Stimulated activated naive B cell treated with anti-CD40 and anti-IgM and Interleukin-4, amounts not matched to agents 10 μg/mL and 1 μg/mL and 100 μg/mL, for 72 hours (primary cell): Measurements from ENCODE around the gene SPATA16.
"Not testable (repeated sequence)": the region's sequence is repeated elsewhere in the genome, so short reads cannot be mapped to it uniquely, and the experiment has no call there.

Experiments used
- ATAC-seq, 2 donors: fragments of 150-1000 bp; cut with Tn5 transposase; replicated peaks; 2 replicates each; pipeline ENCODE4 v1.10.0; 2021; ENCODE audit warnings: moderate library complexity in 1 of 2
- DNase-seq: peaks from one replicate; pipeline ENCODE4 v3.0.0; 2021
- H3K27ac Mint-ChIP-seq: one replicate; pipeline ENCODE4 v1.8.0; 2022; ENCODE audit warnings: mild to moderate bottlenecking, mixed read lengths
- H3K27me3 Mint-ChIP-seq, 2 donors: one replicate each; pipeline ENCODE4 v1.8.0; 2022; ENCODE audit warnings: mixed read lengths in 2 of 2
- H3K36me3 Mint-ChIP-seq, 2 donors: one replicate each; pipeline ENCODE4 v1.8.0; 2022; ENCODE audit warnings: mixed read lengths in 2 of 2, mild to moderate bottlenecking in 1 of 2
- H3K4me1 Mint-ChIP-seq, 2 donors: one replicate each; pipeline ENCODE4 v1.8.0; 2022; ENCODE audit warnings: mixed read lengths in 2 of 2, mild to moderate bottlenecking in 1 of 2
- H3K4me3 Mint-ChIP-seq, 2 donors: one replicate each; pipeline ENCODE4 v1.8.0; 2022; ENCODE audit warnings: mild to moderate bottlenecking in 2 of 2, mixed read lengths in 2 of 2, moderate library complexity in 1 of 2
- H3K9me3 Mint-ChIP-seq, 2 donors: one replicate each; pipeline ENCODE4 v1.8.0; 2022; ENCODE audit warnings: mixed read lengths in 2 of 2, mild to moderate bottlenecking in 1 of 2

SPATA16 gene

DNA sequence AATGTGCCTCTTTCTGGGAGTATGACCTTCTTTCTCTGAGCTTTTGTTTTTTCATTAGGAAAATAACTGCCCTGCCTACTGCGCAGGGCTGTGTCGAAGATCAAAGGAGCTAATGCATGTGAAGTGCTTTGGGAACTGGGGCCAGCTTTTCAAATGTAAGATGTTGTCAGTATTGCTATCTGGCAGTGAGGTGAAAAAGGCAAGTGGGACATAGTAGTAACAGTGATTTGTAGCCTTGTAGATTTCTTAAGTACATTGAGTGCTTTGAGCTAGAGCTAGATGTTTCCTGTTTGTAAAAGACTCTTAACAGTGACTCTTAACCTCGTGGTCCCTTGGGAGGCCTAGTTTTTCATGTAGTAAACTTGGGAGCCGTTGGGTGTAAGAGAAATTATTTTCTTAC is 264.0 kb downstream of the SPATA16 start:
- Mint-ChIP-seq H3K4me1 (peaks cover 2 to 13% of the 10 kb centered on the region in 2 donors), H3K27ac (no peak overlapping the region), H3K9me3 (peaks cover 17 to 20% of the 10 kb centered on the region in 2 donors), H3K36me3 (peaks cover 3 to 7% of the 10 kb centered on the region in 2 donors), H3K27me3 (no peaks in the 10 kb centered on the region), H3K4me3 (no peak overlapping the region)
- no peak for ATAC-seq
- no peak for DNase-seq

DNA sequence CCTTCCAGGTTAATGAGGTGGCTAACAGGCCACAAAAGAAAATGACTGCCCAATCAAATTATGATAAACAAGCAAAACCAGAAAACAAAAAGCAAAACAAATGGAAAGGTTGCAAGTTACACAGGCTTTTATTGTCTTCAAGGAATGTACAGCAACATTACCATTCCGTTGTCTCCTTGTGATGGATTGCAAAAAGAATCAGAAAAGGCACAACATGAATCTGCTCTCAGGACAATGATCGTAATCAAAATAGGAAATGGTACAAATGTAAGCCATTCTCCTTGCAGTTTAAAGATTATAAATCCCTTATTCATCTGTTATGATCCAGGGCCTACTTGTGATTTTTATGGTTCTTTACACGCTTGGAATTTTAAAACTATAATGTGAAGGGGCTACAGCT is 264.7 kb downstream of the SPATA16 start:
- Mint-ChIP-seq H3K27me3 (no peaks in the 10 kb centered on the region), H3K36me3 (peaks cover 3 to 7% of the 10 kb centered on the region in 2 donors), H3K4me1 (peaks cover 2 to 13% of the 10 kb centered on the region in 2 donors), H3K9me3 (peaks cover 14 to 15% of the 10 kb centered on the region in 2 donors), H3K4me3 (no peak overlapping the region), H3K27ac (no peak overlapping the region)
- ATAC-seq = no peak
- DNase-seq = no peak

DNA sequence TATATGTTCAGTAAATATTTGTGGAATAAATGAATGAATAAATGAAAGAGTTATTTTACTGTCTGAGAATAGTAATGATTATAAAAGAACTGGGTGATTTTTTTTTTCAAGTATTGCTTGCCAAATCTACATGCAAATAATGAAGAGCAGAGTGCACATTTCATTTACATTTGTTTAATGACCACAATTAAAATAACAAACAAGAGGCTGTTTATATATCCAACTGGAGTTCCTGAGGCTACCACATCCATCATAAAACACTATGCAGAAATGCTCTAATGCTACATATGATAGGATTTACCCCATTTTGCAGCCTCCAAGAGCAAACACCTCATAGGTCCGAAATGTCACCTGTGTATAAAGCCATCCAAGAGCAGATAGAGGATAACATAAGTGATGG is 266.0 kb downstream of the SPATA16 start:
- ATAC-seq = no peak
- Mint-ChIP-seq H3K9me3 (peaks cover 10% of the 10 kb centered on the region in 2 donors), H3K4me3 (no peak overlapping the region), H3K36me3 (peaks cover 3% of the 10 kb centered on the region in 2 donors), H3K27me3 (no peaks in the 10 kb centered on the region), H3K27ac (no peak overlapping the region), H3K4me1 (peaks cover 2 to 13% of the 10 kb centered on the region in 2 donors)
- no peak for DNase-seq

DNA sequence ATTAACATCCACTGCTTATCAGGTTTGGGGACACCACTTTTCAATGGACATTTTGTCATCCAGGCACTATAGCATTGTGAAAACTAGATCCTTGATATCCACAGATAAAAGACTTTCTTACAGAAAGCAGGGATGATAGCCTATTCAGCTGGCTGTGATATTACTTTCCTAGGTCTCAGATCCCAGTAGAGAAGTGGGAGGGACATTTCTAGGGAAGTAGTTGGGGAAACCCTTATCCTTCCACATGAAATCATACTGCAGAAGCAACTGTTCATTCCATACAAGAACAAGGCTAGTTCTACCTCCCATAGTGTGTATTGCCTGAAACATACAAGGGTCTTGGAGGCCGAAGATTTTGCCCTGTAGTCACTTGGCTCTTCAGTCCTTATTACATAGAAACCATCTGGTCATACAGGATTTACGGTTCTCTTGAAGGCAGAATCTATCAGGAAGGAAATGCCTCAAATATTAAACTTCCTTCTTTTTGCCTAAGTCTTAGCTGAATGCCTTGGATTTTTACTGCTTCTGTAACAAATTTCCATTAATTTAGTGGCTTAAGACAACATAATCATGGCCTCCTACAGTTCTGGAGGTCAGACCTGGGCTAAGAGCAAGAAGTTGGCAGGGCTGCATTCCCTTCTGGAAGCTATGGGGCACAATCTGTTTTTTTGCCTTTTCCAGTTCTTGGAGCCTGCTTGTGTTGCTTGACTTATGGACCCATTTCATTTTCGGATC is 271.1 kb downstream of the SPATA16 start:
- H3K27ac Mint-ChIP-seq = no peak overlapping the region
- no peaks in the 10 kb centered on the region for H3K4me1 Mint-ChIP-seq
- no peak for ATAC-seq
- no peak for DNase-seq
- H3K27me3 Mint-ChIP-seq = no peaks in the 10 kb centered on the region
- H3K4me3 Mint-ChIP-seq = no peak overlapping the region
- no peaks in the 10 kb centered on the region for H3K9me3 Mint-ChIP-seq
- H3K36me3 Mint-ChIP-seq = no peaks in the 10 kb centered on the region

DNA sequence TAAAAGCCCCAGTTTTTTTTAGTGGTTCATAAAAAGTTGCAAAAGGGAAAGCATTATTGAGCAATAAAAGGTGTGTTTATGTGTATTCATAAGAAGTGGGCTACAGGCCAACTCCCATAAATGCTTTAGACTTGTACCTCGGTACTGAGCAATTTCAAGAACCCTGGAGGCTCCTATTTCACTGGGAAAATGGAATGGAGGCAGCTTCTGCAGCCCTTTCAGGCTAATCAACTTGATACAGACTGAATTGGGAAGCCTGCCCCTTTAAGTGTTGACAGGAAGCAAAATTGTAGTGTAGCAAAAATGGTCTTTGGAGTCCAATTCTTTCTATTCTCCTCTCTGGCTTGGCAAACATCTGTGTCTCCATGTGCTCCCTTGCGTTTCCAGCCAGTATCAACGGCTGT is 271.7 kb downstream of the SPATA16 start:
- no peaks in the 10 kb centered on the region for H3K36me3 Mint-ChIP-seq
- ATAC-seq (no peak), DNase-seq (no peak)
- no peak overlapping the region for H3K27ac Mint-ChIP-seq
- no peaks in the 10 kb centered on the region for H3K9me3 Mint-ChIP-seq
- H3K4me3 Mint-ChIP-seq = no peak overlapping the region
- no peaks in the 10 kb centered on the region for H3K4me1 Mint-ChIP-seq
- no peaks in the 10 kb centered on the region for H3K27me3 Mint-ChIP-seq

DNA sequence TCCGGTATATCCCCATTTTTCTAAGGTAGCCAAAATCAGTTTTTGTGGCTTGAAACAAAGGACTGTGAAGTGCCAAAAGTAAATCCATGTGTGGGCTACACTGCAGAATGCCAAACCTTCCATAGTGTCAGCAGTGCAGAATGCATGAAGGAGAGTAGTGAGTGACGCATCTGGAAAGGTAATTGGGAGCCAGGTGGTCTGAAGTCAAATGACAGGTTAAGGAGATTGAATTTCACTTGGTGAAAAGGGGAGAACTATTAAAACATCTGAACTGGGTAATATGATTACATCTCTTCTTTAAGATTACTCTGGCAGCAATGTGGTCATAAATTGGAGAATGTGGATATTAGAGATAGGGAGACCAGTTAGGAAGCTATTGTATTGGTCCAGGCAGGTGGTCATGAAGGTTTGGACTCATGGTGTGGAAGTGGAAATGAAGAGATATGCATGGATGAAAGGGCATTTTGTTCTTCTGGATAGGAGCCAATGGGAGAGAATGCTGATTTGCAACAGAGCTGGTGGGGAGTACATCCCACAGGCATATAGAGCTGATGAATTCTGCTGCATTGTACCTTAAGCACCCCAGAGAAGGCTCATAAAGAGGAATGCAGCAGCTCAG is 272.3 kb downstream of the SPATA16 start:
- Mint-ChIP-seq H3K27me3 (no peaks in the 10 kb centered on the region), H3K27ac (no peak overlapping the region), H3K4me3 (no peak overlapping the region), H3K9me3 (no peaks in the 10 kb centered on the region), H3K4me1 (no peaks in the 10 kb centered on the region), H3K36me3 (no peaks in the 10 kb centered on the region)
- DNase-seq (no peak), ATAC-seq (no peak)

DNA sequence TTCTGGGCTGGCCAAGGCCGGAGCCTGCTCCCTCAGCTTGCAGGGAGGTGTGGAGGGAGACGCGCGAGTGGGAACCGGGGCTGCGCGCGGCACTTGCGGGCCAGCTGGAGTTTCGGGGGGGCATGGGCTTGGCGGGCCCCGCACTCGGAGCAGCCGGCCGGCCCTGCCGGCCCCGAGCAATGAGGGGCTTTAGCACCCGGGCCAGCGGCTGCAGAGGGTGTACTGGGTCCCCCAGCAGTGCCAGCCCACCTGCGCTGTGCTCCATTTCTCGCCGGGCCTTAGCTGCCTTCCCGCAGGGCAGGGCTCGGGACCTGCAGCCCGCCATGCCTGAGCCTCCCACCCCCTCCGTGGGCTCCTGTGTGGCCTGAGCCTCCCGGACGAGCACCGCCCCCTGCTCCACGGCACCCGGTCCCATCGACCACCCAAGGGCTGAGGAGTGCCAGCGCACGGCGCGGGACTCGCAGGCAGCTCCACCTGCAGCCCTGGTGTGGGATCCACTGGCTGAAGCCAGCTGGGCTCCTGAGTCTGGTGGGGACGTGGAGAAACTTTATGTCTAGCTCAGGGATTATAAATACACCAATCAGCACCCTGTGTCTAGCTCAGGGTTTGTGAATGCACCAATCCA is 274.2 kb downstream of the SPATA16 start:
- ATAC-seq, DNase-seq, H3K27me3 Mint-ChIP-seq, H3K4me1 Mint-ChIP-seq, H3K27ac Mint-ChIP-seq, H3K9me3 Mint-ChIP-seq, H3K36me3 Mint-ChIP-seq, H3K4me3 Mint-ChIP-seq: not testable (repeated sequence)

DNA sequence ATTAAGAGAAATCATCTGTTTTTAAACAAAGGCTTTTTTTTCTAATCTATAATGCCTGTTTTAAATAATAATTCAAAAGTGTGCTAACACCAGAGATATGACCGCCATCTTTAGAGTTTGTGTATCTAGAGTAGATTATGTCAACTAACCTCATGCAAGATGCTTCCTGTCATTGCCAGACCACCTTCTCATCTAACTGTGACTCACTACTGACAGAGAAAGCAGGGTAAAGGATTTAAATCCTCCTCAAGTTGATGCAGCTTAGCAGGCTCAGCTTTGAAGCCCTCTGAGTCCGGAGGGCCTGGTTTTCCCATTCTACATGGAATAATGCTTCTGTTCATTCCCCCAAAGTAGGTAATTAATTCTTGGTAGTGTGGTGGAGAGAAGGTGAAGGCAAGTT is 282.0 kb downstream of the SPATA16 start:
- ATAC-seq (no peak), DNase-seq (no peak)
- H3K4me3 Mint-ChIP-seq = no peak overlapping the region
- H3K4me1 Mint-ChIP-seq = no peaks in the 10 kb centered on the region
- H3K27me3 Mint-ChIP-seq = no peaks in the 10 kb centered on the region
- no peaks in the 10 kb centered on the region for H3K9me3 Mint-ChIP-seq
- H3K36me3 Mint-ChIP-seq = no peaks in the 10 kb centered on the region
- H3K27ac Mint-ChIP-seq = no peak overlapping the region

DNA sequence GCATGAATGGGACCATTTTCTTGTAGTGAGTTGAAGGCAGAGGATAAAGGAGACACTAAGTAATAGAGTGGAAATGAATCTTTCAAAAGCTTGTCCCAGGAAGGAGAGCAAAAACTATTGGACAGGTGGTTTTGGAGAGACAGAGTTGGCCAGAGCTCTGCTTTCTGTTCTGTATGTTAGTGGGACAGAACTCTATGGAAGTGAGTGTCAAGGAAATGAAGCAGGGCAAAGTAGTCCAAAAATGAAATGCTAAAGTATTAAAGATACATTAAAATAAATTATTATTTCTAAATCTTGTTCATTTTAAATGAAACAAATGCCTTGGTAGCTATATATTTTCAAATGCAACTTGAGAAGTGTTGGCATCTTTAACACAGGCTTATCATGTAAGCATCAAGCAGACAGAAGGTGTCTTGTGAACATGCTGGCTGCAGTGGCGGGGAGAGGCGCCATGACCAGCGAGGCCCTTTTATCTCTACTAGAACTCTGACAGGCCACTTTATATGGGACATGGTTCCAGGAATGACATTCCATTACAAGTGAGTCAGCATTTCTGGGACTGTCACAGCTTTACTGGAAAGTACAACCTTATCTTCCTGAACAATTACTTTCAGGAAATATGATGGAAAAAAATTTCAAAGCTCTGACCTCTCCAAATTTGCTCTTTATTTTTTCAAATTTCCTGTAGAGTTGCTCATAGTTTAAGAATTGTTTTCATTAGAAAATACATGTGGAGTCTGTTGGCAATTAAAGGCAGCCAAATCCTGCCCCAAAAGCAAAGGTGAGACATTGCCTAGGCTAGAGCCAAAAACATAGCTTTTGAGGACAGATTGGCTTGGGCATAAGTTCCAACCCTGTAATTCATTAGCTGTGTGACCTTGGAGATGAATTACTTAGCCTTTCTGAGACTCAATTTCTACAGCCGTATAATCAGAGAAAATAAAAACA is 284.0 kb downstream of the SPATA16 start:
- DNase-seq = no peak
- no peaks in the 10 kb centered on the region for H3K27me3 Mint-ChIP-seq
- no peak for ATAC-seq
- no peaks in the 10 kb centered on the region for H3K9me3 Mint-ChIP-seq
- no peak overlapping the region for H3K4me3 Mint-ChIP-seq
- H3K27ac Mint-ChIP-seq = no peak overlapping the region
- H3K36me3 Mint-ChIP-seq = no peaks in the 10 kb centered on the region
- H3K4me1 Mint-ChIP-seq = no peaks in the 10 kb centered on the region

DNA sequence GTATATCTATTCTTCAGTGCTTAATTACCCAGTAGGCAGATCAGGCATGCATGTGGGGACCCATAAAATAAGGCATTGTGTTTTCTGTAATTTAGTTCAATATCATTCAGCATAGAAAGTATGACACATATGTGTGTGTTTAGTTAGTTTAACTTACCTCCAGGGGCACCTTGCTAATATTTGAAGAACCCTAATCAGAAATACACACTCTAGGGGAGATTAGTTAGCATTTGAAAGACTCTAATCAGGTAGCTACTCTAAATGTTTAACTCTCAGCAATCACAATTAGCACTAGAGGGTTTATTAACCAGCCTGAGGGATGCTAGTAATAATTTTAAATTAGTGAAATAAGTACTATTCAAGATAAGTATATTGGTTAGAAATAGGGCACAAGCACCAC is 286.0 kb downstream of the SPATA16 start:
- no peak for DNase-seq
- Mint-ChIP-seq H3K9me3 (no peaks in the 10 kb centered on the region), H3K36me3 (no peaks in the 10 kb centered on the region), H3K27ac (no peak overlapping the region), H3K27me3 (no peaks in the 10 kb centered on the region), H3K4me1 (no peaks in the 10 kb centered on the region), H3K4me3 (no peak overlapping the region)
- ATAC-seq = no peak

DNA sequence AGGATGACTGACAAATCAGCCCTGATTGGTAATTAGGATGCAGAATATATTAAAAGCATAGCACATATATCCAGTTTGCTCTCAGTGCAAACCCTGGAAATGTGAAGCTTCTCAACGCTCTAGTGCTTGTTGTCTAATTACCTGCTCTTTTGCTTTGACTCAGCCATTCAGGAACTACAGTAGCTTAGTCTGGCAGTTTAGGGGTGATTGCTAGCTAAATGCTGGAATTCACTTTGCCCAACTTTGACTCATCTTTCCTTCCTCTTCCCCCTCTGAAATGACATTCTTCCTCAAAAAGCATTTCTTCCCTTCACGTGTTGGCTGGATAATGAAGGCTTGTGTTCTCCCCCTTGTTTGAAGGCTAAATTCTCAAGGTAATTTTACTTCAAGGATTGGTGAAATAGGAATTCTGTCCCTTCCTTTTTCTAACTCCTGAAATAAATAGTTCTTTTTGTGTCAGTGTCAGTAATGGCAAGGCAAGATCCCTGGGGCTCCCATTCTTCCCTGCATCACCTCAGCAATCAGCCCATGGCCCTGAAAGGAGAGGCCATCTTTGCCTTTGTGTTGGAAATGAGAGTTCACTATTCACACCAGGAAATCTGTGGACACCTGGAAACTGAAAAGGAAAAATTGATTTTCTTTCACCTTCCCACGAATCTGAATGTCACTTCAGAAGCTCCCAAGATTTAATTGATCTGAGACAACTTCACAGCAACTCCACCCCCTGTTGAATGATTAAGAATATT is 286.9 kb downstream of the SPATA16 start:
- H3K4me1 Mint-ChIP-seq = no peaks in the 10 kb centered on the region
- H3K27me3 Mint-ChIP-seq = no peaks in the 10 kb centered on the region
- no peaks in the 10 kb centered on the region for H3K36me3 Mint-ChIP-seq
- DNase-seq (no peak), ATAC-seq (no peak)
- no peak overlapping the region for H3K27ac Mint-ChIP-seq
- H3K9me3 Mint-ChIP-seq = no peaks in the 10 kb centered on the region
- no peak overlapping the region for H3K4me3 Mint-ChIP-seq

DNA sequence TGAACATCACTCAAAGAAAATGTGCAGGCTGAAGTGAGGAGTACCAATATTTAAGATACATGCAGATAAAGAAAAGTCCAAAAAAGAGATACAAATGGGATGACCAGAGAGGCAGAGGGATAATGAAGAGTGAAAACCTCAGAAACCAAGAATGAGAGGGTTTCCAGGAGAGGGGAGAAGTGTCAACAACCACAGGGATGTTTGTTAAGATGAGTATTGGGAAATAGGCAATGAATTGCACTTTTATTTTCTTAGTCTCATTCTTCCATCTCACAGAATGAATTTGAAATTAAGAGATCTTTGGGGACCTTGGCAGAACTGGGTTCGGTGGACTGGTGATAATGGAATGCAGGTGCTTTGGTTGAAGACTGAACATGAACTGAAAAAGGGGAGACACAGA is 288.0 kb downstream of the SPATA16 start:
- no peaks in the 10 kb centered on the region for H3K9me3 Mint-ChIP-seq
- no peaks in the 10 kb centered on the region for H3K4me1 Mint-ChIP-seq
- no peak for ATAC-seq
- H3K36me3 Mint-ChIP-seq = no peaks in the 10 kb centered on the region
- no peaks in the 10 kb centered on the region for H3K27me3 Mint-ChIP-seq
- no peak for DNase-seq
- no peak overlapping the region for H3K4me3 Mint-ChIP-seq
- H3K27ac Mint-ChIP-seq = no peak overlapping the region

DNA sequence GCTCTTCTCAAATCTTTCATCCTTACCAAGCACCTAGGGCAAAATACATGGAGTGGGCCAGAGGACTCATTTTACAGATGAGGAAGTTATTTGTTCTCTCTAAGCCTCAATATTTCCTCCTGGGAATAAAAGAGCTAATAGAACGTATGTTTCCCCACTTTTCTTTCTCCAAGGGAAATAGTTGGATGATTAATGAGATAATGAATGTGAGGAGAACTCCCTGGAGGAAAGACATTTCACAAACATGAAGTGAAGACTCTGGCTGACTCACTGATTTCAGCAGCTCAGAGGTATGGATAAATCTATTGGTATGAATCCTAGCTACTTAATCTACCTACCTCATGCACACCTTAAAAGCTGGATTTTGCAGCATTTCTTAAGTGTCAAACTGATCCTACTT is 292.1 kb downstream of the SPATA16 start:
- DNase-seq (no peak), ATAC-seq (no peak)
- Mint-ChIP-seq H3K9me3 (peaks cover 0 to 4% of the 10 kb centered on the region in 2 donors), H3K36me3 (peaks cover 0 to 4% of the 10 kb centered on the region in 2 donors), H3K4me3 (no peak overlapping the region), H3K4me1 (peaks cover 9 to 11% of the 10 kb centered on the region in 2 donors), H3K27ac (no peak overlapping the region), H3K27me3 (no peaks in the 10 kb centered on the region)

DNA sequence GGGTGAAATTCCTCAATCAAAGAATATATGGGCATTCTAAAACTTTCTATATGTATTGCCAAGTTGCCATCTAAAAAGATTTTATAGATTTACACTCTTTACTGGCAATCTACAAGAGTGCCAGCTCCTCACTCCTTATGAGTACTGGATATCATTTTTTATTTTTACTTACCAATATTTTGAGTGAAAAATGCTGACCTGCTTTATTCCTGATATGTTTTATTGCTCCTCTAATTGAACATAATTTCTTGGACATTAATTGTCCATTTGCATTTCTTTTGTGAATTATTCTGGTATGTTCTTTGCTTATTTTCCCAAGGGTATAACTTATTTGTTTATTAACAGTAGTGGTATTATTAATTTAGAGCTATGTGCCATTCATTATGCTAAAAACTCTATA is 293.7 kb downstream of the SPATA16 start:
- no peak overlapping the region for H3K27ac Mint-ChIP-seq
- H3K4me3 Mint-ChIP-seq = no peak overlapping the region
- DNase-seq = no peak
- peaks cover 0 to 4% of the 10 kb centered on the region in 2 donors for H3K36me3 Mint-ChIP-seq
- no peaks in the 10 kb centered on the region for H3K27me3 Mint-ChIP-seq
- H3K4me1 Mint-ChIP-seq = peaks cover 9 to 11% of the 10 kb centered on the region in 2 donors
- no peak for ATAC-seq
- peaks cover 0 to 4% of the 10 kb centered on the region in 2 donors for H3K9me3 Mint-ChIP-seq
